NCI-H1105 treated with DMSO at 0.1 percent for 48 hours (cell line): ENCODE measurements around the gene MOCS1.
A peak's percentile ranks its signal among the peaks of the same experiment; 100 is the strongest.

ENCODE experiments used
- DNase-seq: peaks from one replicate; lab custom pipeline; 2025; lab: John Stamatoyannopoulos, UW

The MOCS1 gene

GRCh38 chr6:39902786-39903465 is 31.3 kb downstream of the MOCS1 start:
- DNase-seq: no peak

GRCh38 chr6:39902136-39902535 is 32.1 kb downstream of the MOCS1 start:
- no peak for DNase-seq

- no peak for DNase-seq
Observed at GRCh38 chr6:39901670-39902069, 32.6 kb downstream of the MOCS1 start.

GRCh38 chr6:39901116-39901655 is 33.1 kb downstream of the MOCS1 start:
- no peak for DNase-seq

- no peak for DNase-seq
Observed at GRCh38 chr6:39899554-39900295, 34.5 kb downstream of the MOCS1 start.

GRCh38 chr6:39898625-39899024 is 35.6 kb downstream of the MOCS1 start:
- no peak for DNase-seq

GRCh38 chr6:39897698-39898097 is 36.6 kb downstream of the MOCS1 start:
- DNase-seq: no peak

GRCh38 chr6:39896701-39897100 is 37.6 kb downstream of the MOCS1 start:
- no peak for DNase-seq

GRCh38 chr6:39893286-39893685 is 41.0 kb downstream of the MOCS1 start:
- no peak for DNase-seq

- peak; percentile 54 for DNase-seq
Observed at GRCh38 chr6:39892490-39893129, 41.7 kb downstream of the MOCS1 start.

- DNase-seq: no peak
Observed at GRCh38 chr6:39891976-39892375, 42.3 kb downstream of the MOCS1 start.

GRCh38 chr6:39891353-39891752 is 42.9 kb downstream of the MOCS1 start:
- no peak for DNase-seq

- DNase-seq: no peak
Observed at GRCh38 chr6:39889229-39889628, 45.0 kb downstream of the MOCS1 start.

GRCh38 chr6:39887692-39888450 is 46.4 kb downstream of the MOCS1 start:
- no peak for DNase-seq

- DNase-seq: no peak
Observed at GRCh38 chr6:39886871-39887270, 47.4 kb downstream of the MOCS1 start.

- DNase-seq: no peak
Observed at GRCh38 chr6:39885691-39886090, 48.6 kb downstream of the MOCS1 start.

- no peak for DNase-seq
Observed at GRCh38 chr6:39884696-39885095, 49.6 kb downstream of the MOCS1 start.

- DNase-seq: no peak
Observed at GRCh38 chr6:39882531-39882899, 51.7 kb downstream of the MOCS1 start.

- no peak for DNase-seq
Observed at GRCh38 chr6:39881851-39882530, 52.3 kb downstream of the MOCS1 start.

- peak; percentile 8 for DNase-seq
Observed at GRCh38 chr6:39880594-39880993, 53.7 kb downstream of the MOCS1 start.

GRCh38 chr6:39879535-39879934 is 54.7 kb downstream of the MOCS1 start:
- DNase-seq: no peak

- no peak for DNase-seq
Observed at GRCh38 chr6:39876826-39877225, 57.4 kb downstream of the MOCS1 start.
